Esophagus muscularis mucosa (tissue), 4 donors: ENCODE data around the gene ANKRD13B. TPM values are rescaled to one million over a fixed set of nuclear protein-coding genes. Genes with fewer than 3 reads are reported as not detected.
A peak's percentile ranks its signal among the peaks of the same experiment; 100 is the strongest.

Experiments
- DNase-seq: peaks from one replicate; pipeline ENCODE4 v3.0.0-alpha.2; 2017; ENCODE audit errors: extremely low spot score
- H3K27ac ChIP-seq, 4 donors: fragments of 200-600 bp; sonication (generic); replicated peaks in 1 of 4; 1 replicate in 3 of 4; 2 replicates in 1 of 4; pipeline ENCODE4 v1.5.1; 2016 to 2019; ENCODE audit warnings: mild to moderate bottlenecking in 1 of 4
- H3K27me3 ChIP-seq, 4 donors: fragments of 200-600 bp; sonication (generic); one replicate each; pipeline versions ENCODE4 v1.5.1 to v1.6.0; 2016 to 2019
- H3K36me3 ChIP-seq, 4 donors: fragments of 200-600 bp; sonication (generic); one replicate each; pipeline ENCODE4 v1.5.1; 2016 to 2019
- H3K4me1 ChIP-seq, 4 donors: fragments of 200-600 bp; sonication (generic); one replicate each; pipeline ENCODE4 v1.5.1; 2016 to 2019
- H3K4me3 ChIP-seq, 4 donors: fragments of 200-600 bp; sonication (generic); 1 replicate in 2 of 4; 2 replicates in 2 of 4; pipeline ENCODE4 v1.5.1; 2016 to 2019; ENCODE audit warnings: mild to moderate bottlenecking in 4 of 4, moderate library complexity in 1 of 4
- H3K9me3 ChIP-seq, 4 donors: fragments of 200-600 bp; sonication (generic); 1 replicate in 3 of 4; 2 replicates in 1 of 4; pipeline ENCODE4 v1.5.1; 2016 to 2019
- CTCF ChIP-seq, 3 experiments: fragments of 200-600 bp in 2 of 3; fragments of 450-650 bp in 1 of 3; sonication (generic) in 2 of 3; IDR thresholded peaks; one replicate each; pipeline ENCODE4 v1.5.1; 2017 to 2019; ENCODE audit warnings: antibody characterized with exemption in 3 of 3, mild to moderate bottlenecking in 2 of 3, moderate library complexity in 1 of 3
- EP300 ChIP-seq: sonication (generic); formaldehyde crosslinking; IDR thresholded peaks from one replicate; pipeline ENCODE4 v1.6.1; 2017; ENCODE audit warnings: antibody characterized with exemption
- POLR2A ChIP-seq: fragments of 450-650 bp; IDR thresholded peaks from one replicate; pipeline ENCODE4 v1.6.1; 2017; ENCODE audit warnings: antibody characterized with exemption, moderate library complexity, mild to moderate bottlenecking, low read depth
- POLR2AphosphoS5 ChIP-seq, 2 donors: sonication (generic); formaldehyde crosslinking; IDR thresholded peaks; one replicate each; pipeline ENCODE4 v1.6.1; 2017; ENCODE audit warnings: antibody characterized with exemption in 2 of 2
- WGBS: methylation state at CpG from one replicate; pipeline ENCODE4 v1.1.5; 2018; 5-methylcytosine and 5-hydroxymethylcytosine counted together
- intact Hi-C: fragments of 100-400 bp; cut with DNase I; formaldehyde crosslinking; loops from one replicate; pipeline ENCODE4 v1.15.1; 2023
- total RNA-seq, 4 donors: library from RNA; depleted of rRNA; stranded (reverse); fragments of >200 nt; gene quantifications; one replicate each; pipeline versions ENCODE4 v1.1.0 to v1.2.1, GENCODE V29; 2016

Gene ANKRD13B
- total RNA-seq, 4 donors from 2014 or later = 8.0 to 16.1 (median 13.4) TPM

DNA sequence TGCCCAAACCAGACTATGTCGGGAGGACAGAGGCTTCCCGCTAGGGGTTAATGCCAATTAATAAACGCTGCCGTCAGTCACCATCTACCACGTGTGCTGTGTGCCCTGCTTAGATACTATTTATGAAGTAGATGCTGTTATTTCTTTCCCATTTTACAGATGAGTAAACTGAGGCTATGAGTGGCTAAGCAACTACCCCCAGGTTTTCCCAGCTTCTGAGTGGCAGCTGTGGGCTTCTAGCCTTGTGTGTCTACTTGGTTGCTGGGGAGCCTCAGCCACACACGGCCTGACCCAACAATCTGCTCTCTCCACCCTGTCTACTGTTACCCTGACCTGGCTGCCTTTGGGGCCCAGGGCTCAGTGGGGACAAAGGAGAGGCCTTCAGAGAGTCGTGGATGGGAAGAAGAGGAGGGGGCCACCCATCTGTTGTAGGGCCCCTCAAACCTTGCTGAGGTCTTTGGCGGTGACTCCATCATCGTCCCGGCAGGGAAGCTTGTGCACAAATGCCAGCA, 10.6 kb upstream of the ANKRD13B start:
- no peaks in the 10 kb centered on the region for H3K27me3 ChIP-seq
- WGBS = 70% methylated on average over 7 of the region's 10 CpGs
- H3K9me3 ChIP-seq = no peaks in the 10 kb centered on the region
- H3K27ac ChIP-seq = peak overlapping the region in 1 of 4 donors; percentile 22
- intact Hi-C loops = loop anchor here (5.0 kb wide), 1 partner anchor 35 kb away; no protein-coding TSS in a partner anchor
- DNase-seq = no peak
- peaks cover 17 to 63% (median 59%) of the 10 kb centered on the region in 4 donors for H3K36me3 ChIP-seq
- no peak overlapping the region for H3K4me3 ChIP-seq
- H3K4me1 ChIP-seq = peaks cover 56 to 87% (median 77%) of the 10 kb centered on the region in 4 donors
- TF ChIP-seq POLR2A = no peak
- no peak for TF ChIP-seq POLR2AphosphoS5 (IDR thresholded peaks at IDR 0.05)
- TF ChIP-seq EP300 = no peak
- TF ChIP-seq CTCF (IDR thresholded peaks at IDR 0.05) = no peak

- intact Hi-C loops = loop anchor here (5.0 kb wide), 1 partner anchor 35 kb away; no protein-coding TSS in a partner anchor
- Histone ChIP-seq H3K27ac (peak overlapping the region in 2 of 4 donors; percentile 13 to 22), H3K9me3 (no peaks in the 10 kb centered on the region), H3K4me1 (peaks cover 59 to 87% (median 77%) of the 10 kb centered on the region in 4 donors), H3K4me3 (no peak overlapping the region), H3K36me3 (peaks cover 16 to 59% (median 54%) of the 10 kb centered on the region in 4 donors), H3K27me3 (no peaks in the 10 kb centered on the region)
- WGBS = 96% methylated on average over 8 of the region's 13 CpGs
- no peak for TF ChIP-seq CTCF (IDR thresholded peaks at IDR 0.05)
- no peak for TF ChIP-seq POLR2AphosphoS5 (IDR thresholded peaks at IDR 0.05)
- TF ChIP-seq EP300 = no peak
- TF ChIP-seq POLR2A = no peak
- no peak for DNase-seq
Observed at GRCh38 chr17:29582772-29583171, 10.2 kb upstream of the ANKRD13B start.

DNA sequence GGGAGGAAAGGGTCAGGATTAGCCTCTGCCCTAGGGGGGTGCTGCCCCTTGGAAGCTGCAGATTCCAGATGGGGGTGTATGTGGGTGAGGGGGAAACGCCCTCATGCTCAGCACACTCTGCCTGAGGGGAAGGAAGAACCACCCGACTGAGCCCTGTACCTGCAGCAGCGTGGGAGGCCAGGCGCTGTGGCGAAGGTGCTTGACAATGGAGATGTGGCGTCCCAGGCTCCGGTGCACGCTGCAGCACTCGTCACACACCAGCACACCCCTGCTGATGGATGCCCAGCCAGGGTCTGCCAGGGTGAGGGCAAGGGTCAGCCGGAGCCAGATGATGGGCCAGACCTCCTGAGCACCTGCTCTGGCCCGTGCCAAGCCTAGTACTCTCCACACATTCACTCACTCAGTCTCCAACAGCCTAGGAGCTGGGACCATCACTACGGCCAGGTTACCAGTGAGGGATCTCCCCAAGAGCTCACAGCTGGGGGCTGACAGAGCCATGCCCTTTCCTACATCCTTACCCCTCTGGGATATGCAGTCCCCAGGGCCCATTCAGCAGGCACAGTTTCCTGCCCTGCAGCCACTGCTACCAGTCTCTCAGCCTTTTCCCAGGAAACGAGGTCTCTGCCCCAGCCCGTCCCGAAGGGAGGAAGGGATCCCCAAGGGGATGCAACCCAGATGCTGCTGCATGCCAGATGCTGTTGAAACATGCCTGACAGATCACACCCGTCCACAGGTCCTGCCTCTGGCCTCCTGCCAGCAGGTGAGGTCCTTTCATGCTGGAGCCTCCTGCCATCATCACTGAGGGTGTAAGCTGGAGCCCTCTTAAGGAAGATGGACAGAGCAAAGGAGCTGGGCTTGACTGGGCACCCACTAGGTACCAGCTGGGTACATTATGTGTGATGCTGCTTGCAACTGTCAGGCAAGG, 9.3 kb upstream of the ANKRD13B start:
- intact Hi-C loops = loop anchor here (5.0 kb wide), 1 partner anchor 34 kb away; no protein-coding TSS in a partner anchor
- Histone ChIP-seq H3K4me1 (peaks cover 62 to 88% (median 78%) of the 10 kb centered on the region in 4 donors), H3K4me3 (no peak overlapping the region), H3K27ac (peak overlapping the region; percentile 75 to 90 (median 82)), H3K36me3 (peaks cover 16 to 51% (median 46%) of the 10 kb centered on the region in 4 donors), H3K9me3 (no peaks in the 10 kb centered on the region), H3K27me3 (no peaks in the 10 kb centered on the region)
- WGBS = 97% methylated on average over 11 of the region's 16 CpGs
- TF ChIP-seq EP300 (no peak), POLR2A (no peak), CTCF (IDR thresholded peaks at IDR 0.05) (no peak), POLR2AphosphoS5 (IDR thresholded peaks at IDR 0.05) (no peak)
- no peak for DNase-seq

DNA sequence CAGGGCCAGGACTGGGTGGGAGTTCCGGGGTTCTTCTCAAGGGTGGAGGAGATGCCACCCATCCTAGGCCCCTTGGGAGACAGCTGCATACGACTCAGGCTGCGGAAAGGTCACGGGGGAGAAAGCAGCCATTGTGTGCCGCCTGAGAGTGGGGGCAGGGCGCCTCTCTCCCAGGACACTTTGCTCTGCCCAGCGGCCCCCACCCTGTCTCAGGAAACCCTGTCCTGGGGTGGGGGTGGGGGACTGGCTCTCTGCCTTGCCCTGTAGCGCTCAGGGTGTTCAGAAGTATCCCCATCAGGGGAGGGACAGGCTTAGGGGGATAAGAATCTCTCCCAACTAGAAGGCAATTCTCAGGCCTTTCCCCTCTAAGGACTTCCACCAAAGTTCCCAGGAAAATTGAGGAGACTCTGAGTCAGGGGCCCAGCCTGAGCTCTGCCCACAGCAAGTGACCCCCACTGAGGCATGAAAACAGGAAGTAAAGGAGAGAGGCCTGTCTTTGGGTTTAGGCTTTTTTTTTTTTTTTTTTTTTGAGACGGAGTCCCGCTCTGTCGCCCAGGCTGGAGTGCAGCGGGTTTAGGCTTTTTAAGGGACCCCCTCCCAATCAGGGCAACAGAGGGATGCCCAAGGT, 8.4 kb upstream of the ANKRD13B start:
- DNase-seq = no peak
- Histone ChIP-seq H3K9me3 (no peaks in the 10 kb centered on the region), H3K27ac (peak overlapping the region; percentile 75 to 90 (median 82)), H3K4me3 (peak overlapping the region; percentile 32 to 50 (median 36)), H3K4me1 (peaks cover 62 to 90% (median 78%) of the 10 kb centered on the region in 4 donors), H3K27me3 (no peaks in the 10 kb centered on the region), H3K36me3 (peaks cover 16 to 41% (median 36%) of the 10 kb centered on the region in 4 donors)
- 53% methylated on average over 8 of the region's 12 CpGs for WGBS
- intact Hi-C loops = loop anchor here (5.0 kb wide), 2 partner anchors 33 to 43 kb away; no protein-coding TSS in a partner anchor
- no peak for TF ChIP-seq POLR2A
- peak in 1 of 2 donors; percentile 19 for TF ChIP-seq POLR2AphosphoS5 (IDR thresholded peaks at IDR 0.05)
